Measurements from ENCODE around the gene ANAPC10. TPM values are rescaled to one million over a fixed set of nuclear protein-coding genes. Genes with fewer than 3 reads are reported as not detected.

ANAPC10 gene
- polyA plus RNA-seq, 1 of the 3 experiments (the other 2 are of a cell fraction): 19.1 TPM

GRCh38 chr4:145108128-145108527 lies 10.1 kb upstream of the ANAPC10 start:
- Histone ChIP-seq H3K9me2 (no peaks in the 10 kb centered on the region), H3K4me2 (no peak overlapping the region), H3K4me1 (ENCODE audit: control insufficient read depth in 1 of 2, insufficient read depth in 2 of 2, low read depth in 1 of 2, low read length in 1 of 2) (no peaks in the 10 kb centered on the region), H2AFZ (ENCODE audit: low read depth) (no peak overlapping the region), H3K9ac (no peak overlapping the region), H3F3A (replicated peaks; ENCODE audit: insufficient read depth) (no peaks in the 10 kb centered on the region), H3K4me3 (ENCODE audit: low read depth in 2 of 2, low read length in 1 of 2) (no peak overlapping the region), H3K79me2 (ENCODE audit: insufficient read depth) (peaks cover 37% of the 10 kb centered on the region), H4K20me1 (ENCODE audit: insufficient read depth) (peaks cover 3% of the 10 kb centered on the region; the same call in 1 of the 2 replicates), H3K27me3 (ENCODE audit: insufficient read depth) (no peaks in the 10 kb centered on the region), H3K36me3 (replicated peaks in 1 of 2; ENCODE audit: control insufficient read depth in 1 of 2, insufficient read depth in 2 of 2, low read length in 1 of 2) (peaks cover 84 to 88% of the 10 kb centered on the region in 2 experiments), H3K9me3 (no peaks in the 10 kb centered on the region), H3K27ac (ENCODE audit: low read depth in 2 of 2, low read length in 1 of 2) (no peak overlapping the region)
- ChIA-PET CTCF (interaction anchor here (0.9 kb wide), 1 partner anchor 10 kb away, joined by 3 read pairs; the partner anchor contains the start of genes ABCE1 and ANAPC10), POLR2A (interaction anchor here (0.6 to 0.7 kb wide), 2 partner anchors 10 to 15 kb away, joined by 3 to 5 read pairs; partner anchors contain the start of genes ABCE1 and ANAPC10)
- TF ChIP-seq USF1 (IDR thresholded peaks at IDR 0.05; ENCODE audit: borderline replicate concordance, low read depth) (no peak), POLR2AphosphoS5 (IDR thresholded peaks at IDR 0.05; ENCODE audit: low read depth, low read length) (no peak), RFX5 (IDR thresholded peaks at IDR 0.05; ENCODE audit: low read length) (no peak), SMC3 (IDR thresholded peaks at IDR 0.05; ENCODE audit: low read depth, low read length) (no peak), MXI1 (IDR thresholded peaks at IDR 0.05; ENCODE audit: low read depth, low read length) (no peak), FOSL2 (IDR thresholded peaks at IDR 0.05; ENCODE audit: borderline replicate concordance, low read depth) (no peak), PBX3 (IDR thresholded peaks at IDR 0.05) (no peak), TEAD4 (IDR thresholded peaks at IDR 0.05; ENCODE audit: borderline replicate concordance, insufficient read depth) (no peak), CTCF (IDR thresholded peaks at IDR 0.05) (no peak), NFIC (IDR thresholded peaks at IDR 0.05; ENCODE audit: borderline replicate concordance) (no peak), FOXJ3 (CRISPR knock-in tag; IDR thresholded peaks at IDR 0.05) (no peak), JUND (IDR thresholded peaks at IDR 0.05) (no peak), GABPA (IDR thresholded peaks at IDR 0.05; ENCODE audit: low read depth) (no peak), USF2 (IDR thresholded peaks at IDR 0.05; ENCODE audit: borderline replicate concordance, low read depth, low read length) (no peak), TCF12 (IDR thresholded peaks at IDR 0.05) (no peak), TAF1 (IDR thresholded peaks at IDR 0.05; ENCODE audit: borderline replicate concordance, low read depth, low read length) (no peak), CHD2 (IDR thresholded peaks at IDR 0.05; ENCODE audit: low read length, partially characterized antibody) (no peak)
- no peak for DNase-seq

Measured in SK-N-SH (cell line).